ENCODE measurements around the gene UBTD1.
"Not testable (repeated sequence)": the region's sequence is repeated elsewhere in the genome, so short reads cannot be mapped to it uniquely, and the experiment has no call there.

The UBTD1 gene

DNA sequence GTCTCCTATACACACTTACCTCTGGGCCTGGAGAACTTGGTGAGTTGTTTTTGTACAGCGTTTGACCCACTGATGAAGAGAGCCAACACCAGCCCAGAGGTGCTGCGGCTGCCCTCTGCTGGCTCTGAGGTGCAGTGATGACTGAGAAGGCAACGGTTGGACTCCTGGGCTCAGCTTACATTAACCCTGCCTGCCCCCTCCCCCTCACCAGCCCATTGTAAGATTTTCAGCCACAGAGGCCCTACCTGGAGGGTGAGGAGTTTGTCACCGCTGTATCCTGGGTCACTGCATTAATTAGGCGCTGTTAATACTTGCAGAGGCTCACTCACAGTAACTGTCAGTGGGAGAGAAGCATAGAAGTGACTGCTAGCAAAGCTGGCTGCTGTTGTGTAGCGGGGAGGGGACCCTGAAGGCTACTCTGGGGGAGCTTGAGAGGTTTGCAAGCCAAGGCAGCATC is 54.9 kb downstream of the UBTD1 start:
- TF ChIP-seq, protein P1, sequence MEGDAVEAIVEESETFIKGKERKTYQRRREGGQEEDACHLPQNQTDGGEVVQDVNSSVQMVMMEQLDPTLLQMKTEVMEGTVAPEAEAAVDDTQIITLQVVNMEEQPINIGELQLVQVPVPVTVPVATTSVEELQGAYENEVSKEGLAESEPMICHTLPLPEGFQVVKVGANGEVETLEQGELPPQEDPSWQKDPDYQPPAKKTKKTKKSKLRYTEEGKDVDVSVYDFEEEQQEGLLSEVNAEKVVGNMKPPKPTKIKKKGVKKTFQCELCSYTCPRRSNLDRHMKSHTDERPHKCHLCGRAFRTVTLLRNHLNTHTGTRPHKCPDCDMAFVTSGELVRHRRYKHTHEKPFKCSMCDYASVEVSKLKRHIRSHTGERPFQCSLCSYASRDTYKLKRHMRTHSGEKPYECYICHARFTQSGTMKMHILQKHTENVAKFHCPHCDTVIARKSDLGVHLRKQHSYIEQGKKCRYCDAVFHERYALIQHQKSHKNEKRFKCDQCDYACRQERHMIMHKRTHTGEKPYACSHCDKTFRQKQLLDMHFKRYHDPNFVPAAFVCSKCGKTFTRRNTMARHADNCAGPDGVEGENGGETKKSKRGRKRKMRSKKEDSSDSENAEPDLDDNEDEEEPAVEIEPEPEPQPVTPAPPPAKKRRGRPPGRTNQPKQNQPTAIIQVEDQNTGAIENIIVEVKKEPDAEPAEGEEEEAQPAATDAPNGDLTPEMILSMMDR (IDR thresholded peaks at IDR 0.05; ENCODE audit: low read depth, low read length): peak; percentile 95

DNA sequence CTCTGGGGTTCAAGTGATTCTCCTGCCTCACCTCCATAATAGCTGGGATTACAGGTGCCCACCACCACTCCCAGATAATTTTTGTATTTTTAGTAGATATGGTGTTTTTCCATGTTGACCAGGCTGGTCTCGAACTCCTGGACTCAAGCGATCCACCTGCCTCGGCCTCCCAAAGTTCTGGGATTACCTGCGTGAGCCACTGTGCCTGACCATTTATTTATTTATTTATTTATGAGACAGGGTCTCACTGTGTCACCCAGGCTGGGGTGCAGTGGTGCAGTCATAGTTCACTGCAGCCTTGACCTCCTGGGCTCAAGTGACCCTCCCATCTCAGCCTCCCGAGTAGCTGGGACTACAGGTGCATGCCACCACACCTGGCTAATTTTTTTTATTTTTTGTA is 55.6 kb downstream of the UBTD1 start:
- not testable (repeated sequence) for H3K4me3 ChIP-seq (ENCODE audit: low read depth, low read length)

More for the DNA sequence above, 54.9 kb downstream of the UBTD1 start:
- no peak overlapping the region for H3K4me3 ChIP-seq (ENCODE audit: low read depth, low read length)

GRCh38 chr10:97555541-97555940 is 56.8 kb downstream of the UBTD1 start:
- H3K4me3 ChIP-seq (ENCODE audit: low read depth, low read length): not testable (repeated sequence)

- H3K4me3 ChIP-seq (ENCODE audit: low read depth, low read length): not testable (repeated sequence)
Observed at GRCh38 chr10:97560731-97561381, 62.1 kb downstream of the UBTD1 start.

- H3K4me3 ChIP-seq (ENCODE audit: low read depth, low read length): not testable (repeated sequence)
Observed at GRCh38 chr10:97561386-97562077, 62.8 kb downstream of the UBTD1 start.

DNA sequence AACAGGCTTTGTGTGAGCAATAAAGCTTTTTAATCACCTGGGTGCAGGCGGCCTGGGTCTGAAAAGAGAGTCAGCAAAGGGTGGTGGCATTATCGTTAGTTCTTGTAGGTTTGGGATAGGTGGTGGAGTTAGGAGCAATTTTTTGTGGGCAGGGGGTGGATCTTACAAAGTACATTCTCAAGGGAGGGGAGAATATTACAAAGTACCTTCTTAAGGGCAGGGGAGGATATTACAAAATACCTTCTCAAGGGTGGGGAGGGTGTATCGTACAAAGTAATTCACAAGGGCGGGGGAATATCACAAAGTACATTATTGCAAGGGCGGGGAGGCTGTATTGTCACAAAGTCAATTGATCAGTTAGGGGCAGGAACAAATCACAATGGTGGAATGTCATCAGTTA is 63.6 kb downstream of the UBTD1 start:
- H3K4me3 ChIP-seq (ENCODE audit: low read depth, low read length): not testable (repeated sequence)

GRCh38 chr10:97563337-97563736 is 64.6 kb downstream of the UBTD1 start:
- no peak overlapping the region for H3K4me3 ChIP-seq (ENCODE audit: low read depth, low read length)
- TF ChIP-seq, protein P1 (IDR thresholded peaks at IDR 0.05; ENCODE audit: low read depth, low read length): no peak

- no peak overlapping the region for H3K4me3 ChIP-seq (ENCODE audit: low read depth, low read length)
- TF ChIP-seq, protein P1 (IDR thresholded peaks at IDR 0.05; ENCODE audit: low read depth, low read length): no peak
Observed at GRCh38 chr10:97564776-97565175, 66.1 kb downstream of the UBTD1 start.

DNA sequence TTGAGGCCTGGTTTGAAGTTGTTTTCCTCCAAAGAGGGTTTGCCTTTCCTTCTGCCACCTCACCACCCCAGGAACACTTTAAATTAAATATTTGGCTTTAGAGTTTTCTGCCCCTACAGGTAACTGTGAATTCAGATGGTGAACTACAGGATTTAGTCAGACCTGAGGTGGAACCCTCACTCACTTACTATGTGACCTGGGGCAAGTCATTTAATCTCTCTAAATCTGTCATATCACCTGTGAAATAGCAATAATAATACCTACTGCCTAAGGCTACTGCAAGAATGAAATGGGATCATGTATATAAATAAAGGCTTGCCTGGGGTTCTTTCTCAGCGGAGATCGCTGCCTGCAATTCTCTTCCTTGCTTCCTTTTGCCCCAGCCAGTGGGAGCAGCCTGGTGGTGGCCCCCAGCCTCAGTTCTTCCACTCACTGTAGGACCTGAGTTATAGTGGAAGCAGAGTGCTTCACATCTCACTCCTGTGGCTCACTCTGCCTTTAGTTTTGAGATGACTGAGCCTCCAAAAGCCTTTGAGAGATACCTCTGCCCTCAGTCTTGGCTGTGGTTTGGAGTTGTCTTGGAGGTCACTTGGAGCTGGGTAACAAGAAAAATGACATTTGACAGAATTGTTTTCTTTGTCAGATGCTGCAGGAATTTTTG is 67.7 kb downstream of the UBTD1 start:
- TF ChIP-seq, protein P1 (IDR thresholded peaks at IDR 0.05; ENCODE audit: low read depth, low read length): no peak
- H3K4me3 ChIP-seq (ENCODE audit: low read depth, low read length): no peak overlapping the region

DNA sequence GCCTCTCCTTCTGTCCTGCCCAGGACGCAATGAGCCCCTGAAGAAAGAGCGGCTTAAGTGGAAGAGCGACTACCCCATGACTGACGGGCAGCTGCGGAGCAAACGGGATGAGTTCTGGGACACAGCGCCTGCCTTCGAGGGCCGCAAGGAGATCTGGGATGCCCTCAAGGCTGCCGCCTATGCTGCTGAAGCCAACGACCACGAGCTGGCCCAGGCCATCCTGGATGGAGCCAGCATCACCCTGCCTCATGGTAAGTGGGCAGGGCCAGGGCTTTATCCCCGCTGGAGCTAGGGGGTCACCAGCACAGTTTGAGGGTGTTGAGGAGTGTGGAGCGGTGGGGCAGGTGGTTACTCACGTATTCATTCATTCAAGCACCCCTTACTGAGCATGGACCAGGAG is 69.2 kb downstream of the UBTD1 start:
- H3K4me3 ChIP-seq (ENCODE audit: low read depth, low read length): no peak overlapping the region
- TF ChIP-seq, protein P1 (IDR thresholded peaks at IDR 0.05; ENCODE audit: low read depth, low read length): no peak

Measured in WI38 (cell line).